ENCODE results near the gene NBPF1.
A peak's percentile ranks its signal among the peaks of the same experiment; 100 is the strongest.
"Not testable (repeated sequence)": the region's sequence is repeated elsewhere in the genome, so short reads cannot be mapped to it uniquely, and the experiment has no call there.

NBPF1 gene

GRCh38 chr1:16613185-16614147, at the start of gene NBPF1:
NBPF1 (minus strand) TSS chr1:16613564.
- peak; percentile 100 for DNase-seq

DNA sequence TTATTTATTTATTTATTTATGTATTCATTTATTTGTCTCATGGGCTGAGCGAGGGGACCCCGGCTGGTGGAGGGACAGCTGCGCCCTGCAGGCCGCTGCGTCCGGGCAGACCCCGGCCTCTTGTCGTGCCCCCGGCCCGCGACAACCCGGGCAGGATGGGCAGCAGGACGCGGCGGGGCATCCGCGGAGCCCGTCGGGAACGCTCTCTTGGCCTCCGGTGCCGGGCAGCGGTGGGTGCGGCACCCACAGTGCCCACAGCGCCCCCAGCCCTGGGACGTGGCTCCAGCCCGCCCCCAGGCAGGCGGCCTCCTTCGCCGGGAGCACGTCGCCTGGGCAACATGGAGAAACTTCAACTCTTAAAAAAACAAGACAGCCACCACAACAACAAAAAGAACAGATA, 44.9 kb upstream of the NBPF1 start:
- DNase-seq = not testable (repeated sequence)

GRCh38 chr1:16656981-16657683, 43.8 kb upstream of the NBPF1 start:
- DNase-seq = not testable (repeated sequence)

GRCh38 chr1:16656574-16656973, 43.2 kb upstream of the NBPF1 start:
- not testable (repeated sequence) for DNase-seq

DNA sequence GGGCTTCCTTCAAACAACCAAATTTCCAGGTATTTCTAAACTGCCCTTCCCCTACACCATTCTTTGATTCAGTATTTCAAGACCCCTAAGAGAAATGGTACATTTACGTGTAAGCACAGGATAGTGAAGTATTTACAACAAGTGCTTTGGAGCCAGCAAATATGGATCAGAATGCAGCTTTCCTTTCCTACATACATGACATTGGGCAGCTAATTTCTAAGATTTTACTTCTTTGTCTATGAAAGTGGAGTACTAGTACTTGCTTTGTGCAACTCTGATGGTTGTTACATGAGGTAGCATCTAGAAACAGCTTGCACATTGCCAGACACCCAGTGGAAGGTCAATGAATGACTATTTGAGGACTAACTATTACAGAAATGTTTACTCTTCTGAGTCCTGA, 38.2 kb upstream of the NBPF1 start:
- not testable (repeated sequence) for DNase-seq

DNA sequence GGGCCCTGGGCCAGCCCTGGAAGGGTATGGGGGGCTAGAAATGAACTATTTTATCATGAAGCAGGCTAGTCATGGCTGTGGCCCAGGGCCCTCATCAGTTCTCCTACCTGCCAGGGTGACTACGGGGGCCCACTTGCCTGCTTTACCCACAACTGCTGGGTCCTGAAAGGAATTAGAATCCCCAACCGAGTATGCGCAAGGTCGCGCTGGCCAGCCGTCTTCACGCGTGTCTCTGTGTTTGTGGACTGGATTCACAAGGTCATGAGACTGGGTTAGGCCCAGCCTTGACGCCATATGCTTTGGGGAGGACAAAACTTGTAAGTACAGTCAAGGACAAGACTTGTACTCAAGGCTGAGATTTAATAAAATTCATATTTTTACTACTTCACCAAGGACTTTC, 36.6 kb upstream of the NBPF1 start:
- not testable (repeated sequence) for DNase-seq

DNA sequence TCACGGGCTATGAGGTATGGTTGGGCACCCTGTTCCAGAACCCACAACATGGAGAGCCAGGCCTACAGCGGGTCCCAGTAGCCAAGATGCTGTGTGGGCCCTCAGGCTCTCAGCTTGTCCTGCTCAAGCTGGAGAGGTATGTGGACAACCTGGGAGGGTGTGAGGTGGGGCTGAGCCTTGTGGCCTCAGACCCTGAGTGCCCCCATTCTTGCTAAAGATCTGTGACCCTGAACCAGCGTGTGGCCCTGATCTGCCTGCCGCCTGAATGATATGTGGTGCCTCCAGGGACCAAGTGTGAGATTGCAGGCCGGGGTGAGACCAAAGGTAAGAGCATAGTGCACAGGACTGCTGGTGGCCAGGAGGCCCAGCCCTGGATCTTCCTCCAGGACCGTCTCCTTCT, 36.0 kb upstream of the NBPF1 start:
- not testable (repeated sequence) for DNase-seq

GRCh38 chr1:16648756-16649155, 35.4 kb upstream of the NBPF1 start:
- not testable (repeated sequence) for DNase-seq

- not testable (repeated sequence) for DNase-seq
Observed at GRCh38 chr1:16648250-16648649, 34.9 kb upstream of the NBPF1 start.

DNA sequence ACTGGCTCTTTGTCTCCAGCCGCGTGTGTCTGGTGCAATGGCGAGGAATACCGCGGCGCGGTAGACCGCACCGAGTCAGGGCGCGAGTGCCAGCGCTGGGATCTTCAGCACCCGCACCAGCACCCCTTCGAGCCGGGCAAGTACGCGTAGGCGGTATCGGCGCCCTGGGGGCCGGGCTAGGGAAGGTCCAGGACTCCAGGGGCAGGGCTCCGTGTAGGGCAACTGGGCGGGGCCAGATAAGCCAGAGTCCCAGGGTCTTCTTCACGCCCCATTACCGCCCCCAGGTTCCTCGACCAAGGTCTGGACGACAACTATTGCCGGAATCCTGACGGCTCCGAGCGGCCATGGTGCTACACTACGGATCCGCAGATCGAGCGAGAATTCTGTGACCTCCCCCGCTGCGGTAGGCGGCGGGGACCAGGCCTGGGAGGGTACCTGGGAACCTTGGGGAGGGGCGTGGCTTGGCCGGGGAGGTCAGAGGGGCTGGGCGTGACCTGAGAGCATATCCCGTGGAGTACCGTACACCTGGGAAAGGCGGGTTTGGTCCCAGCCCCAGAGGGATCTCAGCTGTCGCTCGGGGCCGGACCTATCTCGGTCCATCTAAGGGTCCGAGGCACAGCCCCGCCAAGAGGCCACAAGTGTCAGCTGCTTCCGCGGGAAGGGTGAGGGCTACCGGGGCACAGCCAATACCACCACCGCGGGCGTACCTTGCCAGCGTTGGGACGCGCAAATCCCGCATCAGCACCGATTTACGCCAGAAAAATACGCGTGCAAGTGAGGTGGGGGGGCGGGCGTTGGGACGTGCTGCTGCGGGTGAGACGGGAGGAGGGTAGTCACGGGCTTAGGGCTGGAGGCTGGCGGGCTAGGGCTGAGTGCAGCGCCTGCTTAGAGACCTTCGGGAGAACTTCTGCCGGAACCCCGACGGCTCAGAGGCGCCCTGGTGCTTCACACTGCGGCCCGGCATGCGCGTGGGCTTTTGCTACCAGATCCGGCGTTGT, 34.1 kb upstream of the NBPF1 start:
- DNase-seq = not testable (repeated sequence)

DNA sequence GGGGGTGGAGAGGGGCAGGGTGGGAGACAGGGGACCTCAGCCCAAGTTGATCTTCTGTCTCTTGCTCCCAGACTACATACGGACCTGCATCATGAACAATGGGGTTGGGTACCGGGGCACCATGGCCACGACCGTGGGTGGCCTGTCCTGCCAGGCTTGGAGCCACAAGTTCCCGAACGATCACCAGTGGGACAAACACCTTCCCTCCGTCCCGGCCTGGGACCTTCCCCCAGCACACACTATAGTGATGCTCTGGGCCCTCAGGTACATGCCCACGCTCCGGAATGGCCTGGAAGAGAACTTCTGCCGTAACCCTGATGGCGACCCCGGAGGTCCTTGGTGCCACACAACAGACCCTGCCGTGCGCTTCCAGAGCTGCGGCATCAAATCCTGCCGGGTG, 33.4 kb upstream of the NBPF1 start:
- DNase-seq = not testable (repeated sequence)

- not testable (repeated sequence) for DNase-seq
Observed at GRCh38 chr1:16646061-16646664, 32.8 kb upstream of the NBPF1 start.

- DNase-seq = not testable (repeated sequence)
Observed at GRCh38 chr1:16645271-16646060, 32.1 kb upstream of the NBPF1 start.

DNA sequence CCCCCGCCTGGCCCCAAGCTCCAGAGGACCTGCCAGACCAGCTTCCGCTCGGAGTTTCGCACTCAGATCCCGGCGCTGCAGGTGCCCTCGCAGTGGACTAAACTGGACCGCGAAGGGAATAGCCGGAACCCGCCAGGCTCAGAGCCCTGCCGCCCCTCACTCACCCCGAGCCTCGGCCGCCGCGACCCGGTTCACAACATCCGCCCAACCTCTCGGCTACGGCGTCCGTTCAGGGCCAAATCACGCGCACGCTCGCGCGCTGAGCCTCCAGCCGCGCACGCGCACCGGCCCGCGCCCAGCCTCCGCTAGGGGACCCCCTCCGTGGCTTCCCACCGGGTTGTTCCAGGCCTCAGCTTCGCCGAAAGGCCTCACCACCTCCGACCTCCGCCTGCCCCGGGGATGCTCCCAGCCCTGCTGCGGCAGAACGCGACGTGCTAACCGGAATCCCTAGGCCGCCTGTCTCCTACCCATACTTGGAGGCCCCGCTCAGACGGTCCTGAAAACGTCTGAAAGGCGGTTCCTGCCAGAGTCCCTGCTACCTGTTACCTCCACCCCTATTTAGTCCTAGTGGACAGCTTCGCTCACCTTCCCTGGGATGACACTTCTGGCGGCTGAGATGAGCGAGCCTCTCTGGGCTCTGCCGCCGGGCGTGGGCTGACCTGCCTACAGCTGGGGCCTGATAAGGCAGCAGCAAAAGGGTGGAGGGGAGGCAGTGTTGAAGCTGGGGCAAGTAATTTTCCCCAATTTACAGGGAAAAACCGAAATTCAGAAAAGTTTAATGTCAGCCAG, 31.3 kb upstream of the NBPF1 start:
- DNase-seq = peak; percentile 99

- no peak for DNase-seq
Observed at GRCh38 chr1:16644193-16644481, 30.8 kb upstream of the NBPF1 start.

GRCh38 chr1:16643476-16644192, 30.3 kb upstream of the NBPF1 start:
- not testable (repeated sequence) for DNase-seq

GRCh38 chr1:16643001-16643411, 29.6 kb upstream of the NBPF1 start:
- not testable (repeated sequence) for DNase-seq

- not testable (repeated sequence) for DNase-seq
Observed at GRCh38 chr1:16642025-16642966, 28.9 kb upstream of the NBPF1 start.
